GM12872 (cell line): ENCODE results near the gene HMSD.
A peak's percentile ranks its signal among the peaks of the same experiment; 100 is the strongest.

Source experiments
- TF ChIP-seq, protein P1 (sequence below): IDR thresholded peaks from 3 replicates; pipeline ENCODE4 v1.5.1; 2011; ENCODE audit warnings: low read depth, mild to moderate bottlenecking, low read length, moderate library complexity; ENCODE audit not compliant: insufficient read depth

Gene HMSD, protein sequence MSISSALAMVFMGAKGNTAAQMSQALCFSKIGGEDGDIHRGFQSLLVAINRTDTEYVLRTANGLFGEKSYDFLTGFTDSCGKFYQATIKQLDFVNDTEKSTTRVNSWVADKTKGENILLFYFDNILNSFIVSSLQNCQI

GRCh38 chr18:63949068-63949737, at the start of gene HMSD:
Gene HMSD (plus strand): TSS chr18:63949301. CDS start chr18:63953456, 4,155 bp downstream.
- TF ChIP-seq, protein P1, sequence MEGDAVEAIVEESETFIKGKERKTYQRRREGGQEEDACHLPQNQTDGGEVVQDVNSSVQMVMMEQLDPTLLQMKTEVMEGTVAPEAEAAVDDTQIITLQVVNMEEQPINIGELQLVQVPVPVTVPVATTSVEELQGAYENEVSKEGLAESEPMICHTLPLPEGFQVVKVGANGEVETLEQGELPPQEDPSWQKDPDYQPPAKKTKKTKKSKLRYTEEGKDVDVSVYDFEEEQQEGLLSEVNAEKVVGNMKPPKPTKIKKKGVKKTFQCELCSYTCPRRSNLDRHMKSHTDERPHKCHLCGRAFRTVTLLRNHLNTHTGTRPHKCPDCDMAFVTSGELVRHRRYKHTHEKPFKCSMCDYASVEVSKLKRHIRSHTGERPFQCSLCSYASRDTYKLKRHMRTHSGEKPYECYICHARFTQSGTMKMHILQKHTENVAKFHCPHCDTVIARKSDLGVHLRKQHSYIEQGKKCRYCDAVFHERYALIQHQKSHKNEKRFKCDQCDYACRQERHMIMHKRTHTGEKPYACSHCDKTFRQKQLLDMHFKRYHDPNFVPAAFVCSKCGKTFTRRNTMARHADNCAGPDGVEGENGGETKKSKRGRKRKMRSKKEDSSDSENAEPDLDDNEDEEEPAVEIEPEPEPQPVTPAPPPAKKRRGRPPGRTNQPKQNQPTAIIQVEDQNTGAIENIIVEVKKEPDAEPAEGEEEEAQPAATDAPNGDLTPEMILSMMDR: peak; percentile 53

- TF ChIP-seq, protein P1: no peak
Measured at GRCh38 chr18:63903851-63904570, 45.1 kb upstream of the HMSD start.

GRCh38 chr18:63904694-63905093, 44.4 kb upstream of the HMSD start:
- TF ChIP-seq, protein P1: no peak

DNA sequence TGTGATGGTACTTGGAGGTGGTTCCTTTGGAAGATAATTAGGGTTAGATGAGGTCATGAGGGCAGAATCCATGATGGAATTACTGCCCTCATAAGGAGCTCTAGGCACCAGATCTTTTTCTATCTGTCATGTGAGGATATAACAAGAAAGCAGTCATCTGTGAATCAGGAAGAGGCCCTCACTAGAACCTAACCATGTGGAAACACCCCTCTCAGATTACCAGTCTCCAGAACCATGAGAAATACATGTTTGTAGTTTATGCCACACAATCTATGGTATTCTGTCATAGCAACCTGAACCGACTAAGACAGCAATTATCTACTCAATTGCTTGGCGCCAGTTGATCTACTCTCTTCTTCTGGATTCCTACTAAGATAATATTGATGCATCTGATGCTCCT, 43.7 kb upstream of the HMSD start:
- TF ChIP-seq, protein P1: no peak

GRCh38 chr18:63906056-63906455, 43.0 kb upstream of the HMSD start:
- TF ChIP-seq, protein P1: no peak

- TF ChIP-seq, protein P1: no peak
Measured at GRCh38 chr18:63907664-63908063, 41.4 kb upstream of the HMSD start, which contains the start of gene SERPINB10. Gene SERPINB10 (plus strand): TSS chr18:63907958. CDS start chr18:63915511, 7,553 bp downstream.

GRCh38 chr18:63908858-63909257, 40.2 kb upstream of the HMSD start:
- TF ChIP-seq, protein P1: no peak
